Ectodermal cell (in vitro differentiated cells): ENCODE measurements around the gene MX2. TPM values are rescaled to one million over a fixed set of nuclear protein-coding genes. Genes with fewer than 3 reads are reported as not detected.
"Not testable (repeated sequence)": the region's sequence is repeated elsewhere in the genome, so short reads cannot be mapped to it uniquely, and the experiment has no call there.

ENCODE experiments used
- H3K27ac ChIP-seq: 2 replicates; pipeline ENCODE4 v1.7.0; 2013; ENCODE audit warnings: mild to moderate bottlenecking, low read depth, low read length; ENCODE audit not compliant: insufficient read depth, poor library complexity, severe bottlenecking
- H3K27me3 ChIP-seq: 2 replicates; pipeline ENCODE4 v1.7.0; 2013; ENCODE audit warnings: mild to moderate bottlenecking, low read length; ENCODE audit not compliant: insufficient read depth, control insufficient read depth, poor library complexity, severe bottlenecking
- H3K36me3 ChIP-seq: one replicate; pipeline ENCODE4 v1.7.0; 2013; ENCODE audit warnings: low read length; ENCODE audit not compliant: control insufficient read depth, insufficient read depth
- H3K4me1 ChIP-seq: one replicate; pipeline ENCODE4 v1.7.0; 2013; ENCODE audit warnings: low read length; ENCODE audit not compliant: control insufficient read depth, insufficient read depth
- H3K4me3 ChIP-seq: 2 replicates; pipeline ENCODE4 v1.7.0; 2013; ENCODE audit warnings: low read depth, low read length, control low read depth; ENCODE audit not compliant: insufficient read depth
- H3K9me3 ChIP-seq: 2 replicates; pipeline ENCODE4 v1.7.0; 2013; ENCODE audit warnings: mild to moderate bottlenecking, low read length, moderate library complexity; ENCODE audit not compliant: control insufficient read depth
- WGBS, 2 experiments: methylation state at CpG; one replicate each; pipeline ENCODE4 v1.1.7; 2013; ENCODE audit warnings: missing lambda C conversion rate in 2 of 2; 5-methylcytosine and 5-hydroxymethylcytosine counted together
- polyA plus RNA-seq, 4 experiments: library from polyadenylated mRNA; stranded (reverse); fragments of 50-300 nt; gene quantifications; one replicate each; pipeline ENCODE4 v1.2.3, GENCODE V29; 2013

The MX2 gene
- polyA plus RNA-seq (2013, experiment 1 of 4), result 3.1 TPM
- polyA plus RNA-seq (2013, experiment 2 of 4), result 1.6 TPM
- polyA plus RNA-seq (2013, experiment 3 of 4), result 1.7 TPM
- 1.2 TPM for polyA plus RNA-seq (2013, experiment 4 of 4)

- no peaks in the 10 kb centered on the region for H3K36me3 ChIP-seq
- H3K27ac ChIP-seq, result no peak within 1 kb of the TSS
- H3K9me3 ChIP-seq, result no peaks in the 10 kb centered on the region
- 94% methylated on average over 24 of the region's 24 CpGs for WGBS, 2 experiments
- no peak within 1 kb of the TSS for H3K4me3 ChIP-seq
- H3K27me3 ChIP-seq, result no peaks in the 10 kb centered on the region
- no peaks in the 10 kb centered on the region for H3K4me1 ChIP-seq
These were observed at the start of gene MX2 for GRCh38 chr21:41361786-41362604. MX2 (plus strand) TSS chr21:41362027; CDS start chr21:41376907, 14,880 bp downstream.

- not testable (repeated sequence) for H3K9me3 ChIP-seq, H3K36me3 ChIP-seq, H3K4me1 ChIP-seq, H3K4me3 ChIP-seq, H3K27ac ChIP-seq
- H3K27me3 ChIP-seq, result peaks cover 36% of the 10 kb centered on the region
- 98 to 100% methylated on average over 1 to 2 of the region's 8 CpGs for WGBS, 2 experiments
These were observed 48.3 kb upstream of the MX2 start for GRCh38 chr21:41313285-41314164.

GRCh38 chr21:41315726-41316125 lies 46.1 kb upstream of the MX2 start:
- Histone ChIP-seq H3K36me3 (no peaks in the 10 kb centered on the region), H3K27ac (no peak overlapping the region), H3K4me1 (no peaks in the 10 kb centered on the region), H3K27me3 (peaks cover 36% of the 10 kb centered on the region), H3K9me3 (no peaks in the 10 kb centered on the region), H3K4me3 (no peak overlapping the region)
- WGBS, 2 experiments, result 95% methylated on average over 6 of the region's 6 CpGs

- Histone ChIP-seq H3K27ac (no peak within 1 kb of the TSS), H3K4me1 (no peaks in the 10 kb centered on the region), H3K27me3 (peaks cover 36% of the 10 kb centered on the region), H3K4me3 (peak within 1 kb of the TSS; percentile 41), H3K9me3 (no peaks in the 10 kb centered on the region), H3K36me3 (no peaks in the 10 kb centered on the region)
- 9% methylated on average over 55 of the region's 55 CpGs for WGBS, 2 experiments
These were observed 45.4 kb upstream of the MX2 start, which contains the start of gene FAM3B for GRCh38 chr21:41316200-41317062. FAM3B (plus strand) TSS chr21:41316801; CDS start chr21:41316880, 79 bp downstream.

- Histone ChIP-seq H3K27ac (no peak overlapping the region), H3K27me3 (peaks cover 36% of the 10 kb centered on the region), H3K4me1 (peaks cover under 1% of the 10 kb centered on the region), H3K9me3 (no peaks in the 10 kb centered on the region), H3K4me3 (peak overlapping the region; percentile 41), H3K36me3 (no peaks in the 10 kb centered on the region)
- WGBS, 2 experiments, result 5 to 7% methylated on average over 19 of the region's 19 CpGs
These were observed 44.8 kb upstream of the MX2 start for GRCh38 chr21:41317063-41317392.

GRCh38 chr21:41317458-41317857 lies 44.4 kb upstream of the MX2 start:
- Histone ChIP-seq H3K9me3 (no peaks in the 10 kb centered on the region), H3K4me3 (peak overlapping the region; percentile 41), H3K27me3 (peaks cover 36% of the 10 kb centered on the region), H3K36me3 (no peaks in the 10 kb centered on the region), H3K4me1 (peaks cover 5% of the 10 kb centered on the region), H3K27ac (no peak overlapping the region)
- 79% methylated on average over 10 of the region's 10 CpGs for WGBS, 2 experiments

GRCh38 chr21:41318218-41318617 lies 43.6 kb upstream of the MX2 start:
- Histone ChIP-seq H3K27me3 (peaks cover 36% of the 10 kb centered on the region), H3K27ac (no peak overlapping the region), H3K4me1 (peaks cover 8% of the 10 kb centered on the region), H3K36me3 (no peaks in the 10 kb centered on the region), H3K4me3 (no peak overlapping the region), H3K9me3 (no peaks in the 10 kb centered on the region)
- 90 to 91% methylated on average over 9 of the region's 9 CpGs for WGBS, 2 experiments

GRCh38 chr21:41319273-41319672 lies 42.6 kb upstream of the MX2 start:
- Histone ChIP-seq H3K4me3 (no peak overlapping the region), H3K4me1 (peaks cover 8% of the 10 kb centered on the region), H3K9me3 (no peaks in the 10 kb centered on the region), H3K27ac (no peak overlapping the region), H3K27me3 (peaks cover 36% of the 10 kb centered on the region), H3K36me3 (no peaks in the 10 kb centered on the region)
- 85 to 88% methylated on average over 7 of the region's 7 CpGs for WGBS, 2 experiments

GRCh38 chr21:41321211-41321907 lies 40.5 kb upstream of the MX2 start:
- Histone ChIP-seq H3K27ac (no peak overlapping the region), H3K36me3 (no peaks in the 10 kb centered on the region), H3K9me3 (no peaks in the 10 kb centered on the region), H3K4me1 (peaks cover 8% of the 10 kb centered on the region), H3K4me3 (no peak overlapping the region), H3K27me3 (peaks cover 19% of the 10 kb centered on the region)
- 89 to 92% methylated on average over 20 of the region's 20 CpGs for WGBS, 2 experiments
